ENCODE results near the gene HOXB4. TPM values are rescaled to one million over a fixed set of nuclear protein-coding genes. Genes with fewer than 3 reads are reported as not detected.

HOXB4 gene
- total RNA-seq = 1 to 10 TPM; 4.7 to 5.2 TPM

GRCh38 chr17:48577946-48578615 lies at the start of gene HOXB4:
HOXB4 (minus strand) TSS chr17:48578350; CDS start chr17:48578319, 31 bp downstream.

GRCh38 chr17:48626245-48627117 lies 48.3 kb upstream of the HOXB4 start, which contains the start of gene HOXB9:
HOXB9 (minus strand) TSS chr17:48626358; CDS start chr17:48626269, 89 bp downstream.

GRCh38 chr17:48615047-48615962 lies 37.2 kb upstream of the HOXB4 start, which contains the start of gene HOXB8:
HOXB8 (minus strand) TSS chr17:48615292; CDS start chr17:48614704, 588 bp downstream.

GRCh38 chr17:48610282-48611211 lies 32.4 kb upstream of the HOXB4 start, which contains the start of gene HOXB7:
HOXB7 (minus strand) TSS chr17:48611017; CDS start chr17:48610918, 99 bp downstream.

GRCh38 chr17:48604770-48605329 lies 26.7 kb upstream of the HOXB4 start, which contains the start of gene HOXB6:
HOXB6 (minus strand) TSS chr17:48604986; CDS start chr17:48598150, 6,836 bp downstream.

GRCh38 chr17:48593126-48593829 lies 15.1 kb upstream of the HOXB4 start, which contains the start of gene HOXB5:
HOXB5 (minus strand) TSS chr17:48593779; CDS start chr17:48593682, 97 bp downstream.

GRCh38 chr17:48589831-48590606 lies 11.9 kb upstream of the HOXB4 start, which contains the start of gene HOXB3:
HOXB3 (minus strand) TSS chr17:48590241; CDS start chr17:48552474, 37,767 bp downstream.

GRCh38 chr17:48545022-48545375 lies 33.2 kb downstream of the HOXB4 start, which contains the start of gene HOXB2:
HOXB2 (minus strand) TSS chr17:48545109; CDS start chr17:48544911, 198 bp downstream.

GRCh38 chr17:48530887-48531272 lies 47.3 kb downstream of the HOXB4 start, which contains the start of gene HOXB1:
HOXB1 (minus strand) TSS chr17:48531011; CDS start chr17:48530904, 107 bp downstream.

Other genes starting within 250 kb of the HOXB4 start
- gene SKAP1, start 148.1 kb downstream of the HOXB4 start, total RNA-seq = 100 to 1,000 TPM; 136 to 139 TPM
- gene HOXB1, start 47.3 kb downstream of the HOXB4 start, total RNA-seq = not detected
- gene HOXB2, start 33.2 kb downstream of the HOXB4 start, total RNA-seq = 10 to 100 TPM; 21.5 to 22.2 TPM
- gene HOXB3, start 11.9 kb upstream of the HOXB4 start, total RNA-seq = 1 to 10 TPM; 9.2 to 9.7 TPM
- gene HOXB5, start 15.4 kb upstream of the HOXB4 start, total RNA-seq = not detected
- not detected for gene HOXB6, start 26.6 kb upstream of the HOXB4 start, total RNA-seq
- gene HOXB7, start 32.7 kb upstream of the HOXB4 start, total RNA-seq = under 1 TPM; 0.48 to 0.58 TPM
- not detected for gene HOXB8, start 36.9 kb upstream of the HOXB4 start, total RNA-seq
- under 1 TPM in 1 of 2 experiments, not detected in 1; 0.10 TPM for gene HOXB9, start 48.0 kb upstream of the HOXB4 start, total RNA-seq
- gene PRAC1, start 144.2 kb upstream of the HOXB4 start, total RNA-seq = not detected
- gene PRAC2, start 144.8 kb upstream of the HOXB4 start, total RNA-seq = not detected
- not detected for gene HOXB13, start 150.4 kb upstream of the HOXB4 start, total RNA-seq
- gene TTLL6, start 238.9 kb upstream of the HOXB4 start, total RNA-seq = not detected

Data from activated naive CD4-positive, alpha-beta T cell treated with anti-CD3 and anti-CD28 coated beads, Interleukin-2, amount 10 ng/mL, durations not matched to agents 5 hours and 36 hours (primary cell).